Left renal pelvis (tissue), 4 donors: ENCODE results near the gene PPAN. TPM values are rescaled to one million over a fixed set of nuclear protein-coding genes. Genes with fewer than 3 reads are reported as not detected.

ENCODE experiments used
- DNase-seq, 4 donors: peaks; one replicate each; pipeline ENCODE4 v3.0.0-alpha.2; 2013; ENCODE audit warnings: low read depth in 4 of 4, low spot score in 3 of 4
- polyA plus RNA-seq, 4 donors: library from polyadenylated mRNA; unstranded; fragments of 120-200 nt; gene quantifications; one replicate each; pipeline ENCODE4 v1.2.1, GENCODE V29; 2013; ENCODE audit not compliant: insufficient read length in 4 of 4

Gene PPAN
- polyA plus RNA-seq, 4 donors, result 20.6 to 39.8 (median 25.9) TPM

DNA sequence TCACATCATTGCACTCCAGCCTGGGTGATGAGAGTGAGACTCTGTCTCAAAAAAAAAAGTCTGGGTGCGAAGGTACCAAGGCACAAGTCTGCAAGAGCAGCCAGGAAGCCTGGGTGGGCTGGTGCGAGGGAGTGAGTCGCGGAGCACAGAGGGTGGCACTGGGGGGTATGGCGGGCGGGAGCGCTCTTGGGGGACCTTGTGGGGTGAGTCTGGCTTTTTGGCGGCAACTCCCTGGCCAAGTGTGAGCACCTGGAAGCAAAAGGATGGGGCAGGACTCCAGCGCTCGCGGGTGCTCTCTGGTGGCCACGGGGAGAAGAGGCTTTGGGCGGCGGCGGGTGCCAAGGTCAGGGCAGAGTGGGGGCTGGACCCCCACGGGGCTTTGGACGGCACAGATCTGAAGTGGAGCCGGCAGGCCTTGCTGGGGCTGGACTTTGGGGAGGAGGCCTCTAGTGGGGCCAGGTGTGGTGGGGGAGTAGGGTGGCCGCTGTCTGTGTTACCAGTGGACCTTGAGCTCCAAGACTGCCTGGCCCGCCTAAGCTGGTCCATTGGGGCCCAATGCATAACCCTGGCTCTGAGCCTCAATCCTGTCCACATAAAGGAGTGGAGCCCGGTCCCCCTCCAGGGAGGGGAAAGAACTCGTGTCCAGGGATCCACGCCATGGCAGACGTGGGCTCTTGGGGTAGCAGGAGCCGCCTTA is 6.9 kb downstream of the PPAN start:
- no peak for DNase-seq

DNA sequence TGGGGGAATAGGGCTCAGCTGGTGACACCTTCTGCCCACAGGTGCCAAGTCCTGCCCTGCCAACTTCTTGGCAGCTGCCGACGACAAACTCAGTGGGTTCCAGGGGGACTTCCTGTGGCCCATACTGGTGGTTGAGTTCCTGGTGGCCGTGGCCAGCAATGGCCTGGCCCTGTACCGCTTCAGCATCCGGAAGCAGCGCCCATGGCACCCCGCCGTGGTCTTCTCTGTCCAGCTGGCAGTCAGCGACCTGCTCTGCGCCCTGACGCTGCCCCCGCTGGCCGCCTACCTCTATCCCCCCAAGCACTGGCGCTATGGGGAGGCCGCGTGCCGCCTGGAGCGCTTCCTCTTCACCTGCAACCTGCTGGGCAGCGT is 7.4 kb downstream of the PPAN start:
- DNase-seq, result no peak

DNA sequence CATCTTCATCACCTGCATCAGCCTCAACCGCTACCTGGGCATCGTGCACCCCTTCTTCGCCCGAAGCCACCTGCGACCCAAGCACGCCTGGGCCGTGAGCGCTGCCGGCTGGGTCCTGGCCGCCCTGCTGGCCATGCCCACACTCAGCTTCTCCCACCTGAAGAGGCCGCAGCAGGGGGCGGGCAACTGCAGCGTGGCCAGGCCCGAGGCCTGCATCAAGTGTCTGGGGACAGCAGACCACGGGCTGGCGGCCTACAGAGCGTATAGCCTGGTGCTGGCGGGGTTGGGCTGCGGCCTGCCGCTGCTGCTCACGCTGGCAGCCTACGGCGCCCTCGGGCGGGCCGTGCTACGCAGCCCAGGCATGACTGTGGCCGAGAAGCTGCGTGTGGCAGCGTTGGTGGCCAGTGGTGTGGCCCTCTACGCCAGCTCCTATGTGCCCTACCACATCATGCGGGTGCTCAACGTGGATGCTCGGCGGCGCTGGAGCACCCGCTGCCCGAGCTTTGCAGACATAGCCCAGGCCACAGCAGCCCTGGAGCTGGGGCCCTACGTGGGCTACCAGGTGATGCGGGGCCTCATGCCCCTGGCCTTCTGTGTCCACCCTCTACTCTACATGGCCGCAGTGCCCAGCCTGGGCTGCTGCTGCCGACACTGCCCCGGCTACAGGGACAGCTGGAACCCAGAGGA is 7.9 kb downstream of the PPAN start:
- DNase-seq, result no peak

DNA sequence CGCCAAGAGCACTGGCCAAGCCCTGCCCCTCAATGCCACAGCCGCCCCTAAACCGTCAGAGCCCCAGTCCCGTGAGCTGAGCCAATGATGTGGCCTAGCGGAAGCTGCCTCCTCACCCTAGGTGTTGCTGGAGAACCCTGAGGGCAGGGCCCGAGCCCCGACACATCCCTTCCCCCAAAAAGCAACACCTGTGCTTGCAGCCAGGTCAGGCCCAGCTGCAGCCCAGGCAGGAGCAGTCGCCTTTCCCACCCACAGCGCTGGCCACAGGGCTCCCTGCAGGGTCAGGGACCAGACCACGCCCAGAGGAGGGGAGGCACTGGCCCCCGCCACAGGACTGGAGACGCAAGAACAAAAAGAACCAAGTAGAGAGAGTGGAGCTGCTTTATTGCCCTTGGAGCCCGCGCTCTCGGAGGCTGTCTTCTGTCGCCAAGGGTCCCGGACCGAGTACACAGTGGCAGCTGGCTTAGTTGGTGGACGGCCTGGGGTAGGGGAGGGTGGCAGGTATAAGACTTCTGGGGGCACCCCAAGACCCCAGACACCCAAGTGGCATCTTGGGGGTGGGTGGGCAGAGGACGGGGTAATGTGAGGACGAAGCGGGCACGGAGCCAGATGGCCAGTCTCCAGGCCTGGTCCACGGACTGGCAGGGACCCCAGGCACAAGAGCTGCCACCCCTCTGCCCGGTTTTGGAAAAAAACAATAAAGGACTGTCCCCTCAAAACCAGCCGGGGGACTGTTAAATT is 8.7 kb downstream of the PPAN start:
- no peak for DNase-seq

DNA sequence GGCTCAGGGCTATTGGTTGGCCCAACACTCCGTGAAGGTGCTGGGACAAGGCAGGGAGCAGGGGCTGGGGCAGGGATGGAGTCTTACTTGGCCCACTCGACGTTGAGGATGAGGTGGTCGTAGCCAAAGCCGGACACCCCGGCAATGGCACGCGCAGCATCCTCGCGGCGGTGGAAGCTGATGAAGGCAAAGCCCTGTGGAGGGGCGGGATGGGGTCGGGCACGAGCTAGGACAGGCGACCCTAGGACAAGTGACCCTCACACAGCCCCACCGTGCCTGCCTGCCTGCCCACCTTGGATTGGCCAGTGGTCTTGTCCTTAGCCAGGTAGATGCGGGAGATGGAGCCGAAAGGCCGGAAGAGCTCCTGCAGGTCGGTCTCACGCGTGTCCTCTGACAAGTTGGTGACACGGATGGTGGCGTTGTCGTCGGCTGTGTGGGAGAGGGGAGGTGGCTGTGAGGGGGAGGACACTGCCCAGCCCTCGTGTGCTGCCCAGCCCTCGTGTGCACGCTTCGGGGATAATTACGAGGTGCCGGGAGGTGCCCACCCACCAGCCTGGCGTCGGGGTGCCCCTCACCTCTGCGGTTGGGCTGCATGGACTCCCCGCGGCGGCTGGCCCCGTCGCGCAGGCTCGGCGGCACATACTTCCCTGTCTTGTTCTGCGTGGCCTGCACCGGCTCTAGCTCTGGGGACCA is 9.4 kb downstream of the PPAN start:
- no peak for DNase-seq

DNA sequence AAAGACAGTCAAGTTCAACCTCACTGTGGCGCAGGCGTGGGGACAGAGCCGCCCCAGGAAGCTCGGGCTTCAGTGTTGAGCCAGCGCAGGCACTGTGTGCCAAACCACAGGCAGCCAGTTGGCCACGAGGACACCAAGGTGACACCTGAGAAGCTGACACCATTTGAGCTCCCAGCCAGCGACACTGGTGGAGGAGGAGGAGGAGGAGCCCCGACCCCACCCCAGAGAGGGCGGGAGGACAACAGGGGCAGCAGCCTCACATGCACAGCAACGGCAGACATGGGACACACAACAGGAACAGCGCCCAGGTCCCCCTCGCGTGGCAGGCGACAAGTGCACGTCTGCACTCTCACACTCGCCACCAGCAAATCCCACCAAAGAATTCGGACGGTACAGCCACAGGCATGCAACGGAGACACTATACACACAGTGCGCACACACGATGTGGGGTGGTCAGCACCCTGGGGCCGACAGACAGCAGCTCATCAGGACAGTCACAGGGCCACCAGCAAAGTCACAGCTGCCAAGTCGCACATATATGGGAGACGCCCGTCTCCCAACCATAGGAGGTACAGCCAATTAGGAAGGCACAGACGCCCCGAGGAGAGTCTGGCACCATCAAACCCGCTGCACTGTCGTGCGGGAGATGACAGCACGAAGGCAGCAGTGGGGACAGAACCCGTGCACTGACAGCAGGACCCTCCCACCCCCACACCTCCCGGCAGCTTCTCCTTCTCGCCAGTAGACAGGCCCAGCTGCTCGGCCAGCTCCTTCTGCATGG is 10.1 kb downstream of the PPAN start:
- DNase-seq, result no peak

DNA sequence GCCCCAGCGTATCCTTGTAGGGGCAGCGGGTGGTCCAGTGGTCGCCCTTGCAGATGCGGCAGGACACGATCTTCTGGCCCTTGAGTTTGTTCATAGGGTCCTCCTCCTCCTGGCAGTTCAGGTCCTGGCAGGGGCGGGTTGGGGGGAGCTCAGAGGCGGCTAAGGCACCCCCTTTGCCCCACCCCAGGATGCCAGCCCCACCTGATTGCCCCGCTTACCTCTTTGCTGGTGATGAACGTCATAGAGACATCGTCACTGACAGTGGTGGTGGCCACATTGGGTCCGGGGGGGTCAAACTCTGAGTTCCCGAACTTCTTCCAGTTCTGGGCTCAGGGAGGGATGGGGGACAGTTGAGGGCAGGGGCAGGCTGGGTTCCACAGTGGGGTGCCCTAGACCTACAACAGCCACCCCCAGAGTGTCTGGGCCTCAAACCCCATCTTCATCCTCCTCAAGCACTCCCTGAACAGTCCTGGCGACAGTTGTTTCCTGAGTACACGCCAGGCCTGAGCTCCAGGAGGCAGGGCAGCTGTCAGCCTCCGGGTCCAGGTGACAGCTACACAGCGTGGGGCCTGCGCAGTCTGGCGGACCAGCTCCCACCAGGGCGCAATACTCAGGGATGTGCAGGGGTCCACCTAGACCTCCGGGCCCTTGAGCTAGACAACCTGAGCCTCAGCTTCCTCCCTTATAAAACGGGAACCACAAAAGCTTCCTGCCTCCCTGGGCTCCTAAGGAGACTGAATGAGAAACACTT is 10.9 kb downstream of the PPAN start:
- DNase-seq, result no peak

DNA sequence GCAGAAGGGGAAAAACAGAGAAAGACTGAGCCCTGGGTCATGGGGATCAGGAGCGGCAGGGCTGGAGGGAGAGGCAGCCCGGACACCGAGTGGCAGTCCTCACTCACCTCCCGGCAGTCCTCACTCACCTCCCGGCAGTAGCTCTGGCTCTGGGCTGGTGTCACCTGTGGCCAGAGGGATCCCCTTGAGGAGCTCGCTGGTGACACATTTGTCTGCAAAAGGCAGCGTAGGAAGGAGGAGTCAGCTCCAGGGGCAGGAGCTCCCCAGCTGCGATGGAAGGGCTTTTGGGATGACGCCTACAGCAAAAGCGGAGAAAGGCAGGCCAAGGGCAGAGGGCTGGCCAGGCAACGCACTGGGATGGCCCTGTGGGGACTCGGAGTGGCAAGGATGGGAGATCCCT is 12.8 kb downstream of the PPAN start:
- DNase-seq, result no peak

DNA sequence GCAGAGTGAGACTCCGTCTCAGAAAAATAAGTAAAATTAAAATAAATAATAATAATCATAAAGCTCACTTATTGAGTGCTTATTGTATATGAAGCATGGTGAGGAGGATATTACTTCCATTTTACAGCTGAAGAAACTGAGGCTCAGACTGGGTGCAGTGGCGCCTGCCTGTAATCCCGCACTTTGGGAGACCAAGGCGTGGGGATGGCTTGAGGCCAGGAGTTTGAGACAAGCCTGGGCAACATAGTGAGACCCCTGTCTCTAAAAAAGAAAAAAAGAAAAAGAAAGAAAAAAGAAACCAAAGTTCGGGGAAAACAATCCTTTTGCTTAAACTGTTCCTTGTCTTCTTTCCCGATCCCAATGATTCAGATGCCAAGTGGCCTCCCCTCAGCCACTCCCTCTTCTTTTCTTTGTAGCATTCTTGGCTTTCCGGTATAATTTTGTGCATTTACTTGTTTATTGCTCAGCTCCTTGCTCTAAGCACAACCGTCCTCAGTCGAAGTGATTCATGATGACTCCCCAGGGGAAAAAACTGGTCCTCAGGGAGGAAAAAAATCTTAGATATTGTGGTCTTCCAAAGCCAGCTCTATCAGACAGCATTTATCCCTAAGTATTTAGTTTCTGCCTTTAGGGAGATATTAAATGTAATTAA is 14.5 kb downstream of the PPAN start:
- DNase-seq, result no peak

DNA sequence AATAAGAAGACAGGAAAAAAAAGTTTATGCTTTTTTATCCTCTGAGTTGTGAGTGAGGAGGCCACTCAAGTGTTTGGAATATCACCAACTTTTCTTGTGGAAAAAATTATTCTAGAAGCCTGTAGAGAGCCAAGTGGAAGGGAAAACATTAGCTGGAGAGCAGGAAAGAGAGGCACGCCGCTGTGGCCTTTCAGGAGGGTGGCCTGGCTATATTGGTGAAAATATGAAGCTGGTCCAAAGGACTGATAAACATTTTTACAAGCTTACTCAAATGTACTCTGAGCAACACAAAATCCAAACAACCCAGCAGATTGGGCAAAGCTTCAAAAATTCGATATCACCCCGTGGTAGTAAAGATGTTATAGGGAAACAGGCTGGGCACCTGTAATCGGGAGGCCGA is 15.9 kb downstream of the PPAN start:
- no peak for DNase-seq

DNA sequence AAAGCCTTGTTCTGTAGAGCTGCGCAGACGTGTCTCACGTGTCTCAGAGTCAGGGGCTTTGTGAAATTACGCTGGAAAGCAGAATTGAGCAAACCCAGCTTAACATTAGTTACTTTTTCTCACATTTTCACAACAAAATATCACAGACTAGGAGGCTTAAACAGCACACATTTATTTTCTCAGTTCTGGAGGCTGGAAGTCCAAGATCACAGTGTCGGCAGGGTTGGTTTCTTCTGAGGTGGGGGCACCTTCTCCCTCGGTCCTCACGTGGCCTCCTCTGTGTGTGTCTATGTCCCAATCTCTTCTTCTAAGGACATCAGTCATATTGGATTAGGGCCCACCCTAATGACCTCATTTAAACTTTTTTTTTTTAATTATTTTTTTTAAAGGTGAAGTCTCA is 18.3 kb downstream of the PPAN start:
- DNase-seq, result no peak

DNA sequence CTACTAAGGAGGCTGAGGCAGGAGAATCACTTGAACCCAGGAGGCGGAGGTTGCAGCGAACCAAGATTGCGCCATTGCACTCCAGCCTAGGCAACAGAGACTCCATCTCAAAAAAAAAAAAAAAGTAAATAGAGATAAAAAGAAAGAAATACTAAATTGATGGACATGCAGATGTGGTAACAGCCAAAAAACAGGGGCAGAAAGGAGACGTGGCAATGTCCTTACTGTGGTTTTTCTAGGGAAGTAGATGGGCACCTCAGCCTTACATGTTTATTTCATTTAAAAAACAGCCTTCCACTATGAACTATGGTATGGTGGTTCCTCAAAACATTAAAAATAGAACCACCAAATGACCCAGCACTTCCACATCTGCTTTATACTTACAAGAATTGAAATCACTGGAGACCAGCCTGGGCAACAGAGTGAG is 20.1 kb downstream of the PPAN start:
- DNase-seq, result no peak

DNA sequence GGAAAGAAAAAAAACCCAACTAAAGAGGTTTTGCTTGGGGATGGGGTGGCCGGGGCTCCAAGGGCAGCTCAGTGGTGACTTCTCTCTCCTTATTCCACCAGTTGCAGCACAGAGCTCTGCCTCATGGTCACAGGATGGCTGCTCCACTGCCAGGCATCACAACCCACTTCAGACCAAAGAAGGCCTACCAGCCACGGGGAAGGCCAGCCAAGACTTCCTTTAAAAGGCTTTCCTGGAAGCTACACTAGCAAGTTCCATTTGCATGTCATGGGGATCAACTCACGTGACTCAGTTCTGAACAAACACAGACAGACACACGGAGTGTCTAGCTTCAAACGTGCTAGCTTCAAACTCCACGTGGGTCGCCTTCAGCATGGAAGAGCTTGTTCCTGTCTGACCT is 26.7 kb downstream of the PPAN start:
- no peak for DNase-seq

DNA sequence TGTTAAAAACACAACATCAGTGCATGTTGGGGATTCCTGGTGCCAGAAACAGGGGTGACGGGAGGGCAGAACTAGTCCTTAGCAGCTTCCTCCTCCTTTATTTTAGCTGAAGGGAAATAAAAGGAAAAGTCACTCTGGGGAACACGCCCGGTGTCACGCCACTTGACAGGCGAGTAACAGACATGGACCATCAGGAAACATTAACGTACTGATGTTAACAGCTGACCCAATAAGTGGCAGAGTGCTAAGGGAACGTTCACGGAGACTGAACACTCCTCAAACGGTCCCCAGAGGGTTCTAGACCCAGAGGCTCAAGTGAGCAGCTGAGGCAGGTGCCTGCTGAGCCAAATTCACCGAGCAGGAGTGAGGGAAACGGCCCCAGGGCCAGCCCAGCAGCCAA is 27.4 kb downstream of the PPAN start:
- no peak for DNase-seq

DNA sequence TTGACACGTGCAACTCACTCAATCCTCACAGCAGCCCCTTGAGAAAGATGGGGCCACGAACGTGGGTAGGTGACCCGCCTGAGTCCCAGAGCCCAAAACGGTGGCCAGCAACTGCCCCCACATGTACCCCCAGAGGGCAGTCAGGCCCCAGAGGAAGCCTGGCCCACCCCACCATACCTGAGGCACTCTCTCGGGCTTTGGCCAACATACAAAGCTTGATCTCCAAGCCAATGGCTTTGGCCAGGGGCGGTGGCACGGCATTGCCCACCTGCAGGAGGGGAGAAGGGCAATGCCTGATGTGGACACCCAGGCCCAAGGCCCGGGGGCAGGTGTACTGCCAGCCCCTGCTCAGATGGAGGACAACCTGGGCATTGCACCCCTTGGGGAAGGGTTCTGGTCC is 27.9 kb downstream of the PPAN start:
- DNase-seq, result no peak

DNA sequence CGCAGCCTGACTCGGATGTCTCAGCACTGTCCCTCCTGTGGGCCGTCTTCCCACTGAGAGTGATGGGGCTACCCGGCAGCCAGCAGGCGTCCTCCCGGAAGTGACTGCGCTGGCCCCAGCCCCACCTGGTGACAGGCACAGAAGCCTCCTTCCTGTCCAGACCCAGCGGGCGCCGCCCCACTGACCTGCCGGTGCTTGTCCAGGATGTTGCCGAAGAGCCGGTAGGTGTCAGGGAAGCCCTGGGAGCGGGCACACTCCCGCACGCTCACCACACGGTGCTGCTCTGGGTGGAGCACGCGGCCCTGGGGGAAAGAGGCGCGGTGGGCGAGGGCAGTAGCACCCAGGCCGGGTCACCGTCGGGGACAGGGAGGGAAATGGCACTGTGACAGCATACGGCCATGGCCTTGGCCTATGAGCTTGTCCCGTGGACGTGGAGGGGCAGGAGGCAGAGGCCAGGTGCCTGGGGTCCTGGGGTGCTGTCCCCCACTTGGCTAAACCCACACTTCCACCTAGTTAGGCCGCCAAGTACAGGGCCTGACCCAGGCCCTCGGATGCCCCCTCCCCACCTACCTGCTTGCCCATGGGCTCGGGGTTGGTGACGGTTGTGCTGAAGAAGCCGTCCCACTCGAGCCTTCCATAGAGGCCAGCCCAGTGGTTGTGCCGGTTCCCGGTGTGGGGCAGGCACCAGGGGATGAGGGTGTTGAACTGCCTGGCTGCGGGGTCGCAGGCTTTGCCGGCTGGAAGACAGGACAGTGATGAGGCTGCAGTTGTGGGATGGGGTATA is 29.6 kb downstream of the PPAN start:
- no peak for DNase-seq

DNA sequence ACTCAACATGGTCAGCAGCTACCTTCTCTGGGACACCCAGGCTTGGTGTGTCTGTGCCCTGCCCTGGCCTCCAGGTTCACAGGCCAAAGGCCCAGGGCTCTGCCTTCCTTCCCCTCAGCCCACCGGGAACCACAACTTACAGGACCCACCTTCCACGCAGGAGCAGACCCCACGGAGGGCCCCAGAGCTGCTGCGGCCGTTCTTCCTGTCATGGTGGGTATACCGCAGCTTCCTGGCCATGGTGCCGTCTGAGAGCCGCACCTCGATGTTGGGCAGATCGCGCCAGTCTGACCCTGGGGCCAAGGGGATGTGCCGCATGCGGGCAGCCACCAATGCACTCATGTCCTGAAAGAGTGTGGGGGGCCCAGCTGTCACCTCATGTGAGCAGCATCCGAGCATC is 30.8 kb downstream of the PPAN start:
- no peak for DNase-seq
